Measurements from ENCODE around the gene SMOC1. TPM values are rescaled to one million over a fixed set of nuclear protein-coding genes. Genes with fewer than 3 reads are reported as not detected.

SMOC1 gene
- total and polyA plus RNA-seq, 2 of the 8 experiments (the other 6 are each of a cell fraction or from before 2014, with no cell fraction given) = 1.6 to 2.4 TPM

- TF ChIP-seq USF2 (IDR thresholded peaks at IDR 0.05; ENCODE audit: low read length) (no peak), EGR1 (IDR thresholded peaks at IDR 0.05; ENCODE audit: borderline replicate concordance, low read depth, low read length) (no peak), GABPA (IDR thresholded peaks at IDR 0.05; ENCODE audit: borderline replicate concordance, insufficient read depth, low read length) (0 out of 2 replicates have a peak, but pooled peaks have one; percentile 47), ATF3 (IDR thresholded peaks at IDR 0.05; ENCODE audit: insufficient read depth, low read depth, low read length) (no peak), MAFK (IDR thresholded peaks at IDR 0.05; ENCODE audit: low read depth, low read length) (no peak), NRF1 (IDR thresholded peaks at IDR 0.05; ENCODE audit: low read depth, low read length) (no peak), CTBP2 (IDR thresholded peaks at IDR 0.05; ENCODE audit: borderline replicate concordance, insufficient read depth, insufficient read length, low read length) (peak; percentile 71), CEBPB (IDR thresholded peaks at IDR 0.05; ENCODE audit: low read depth, low read length) (no peak), PHF8 (conservative IDR thresholded peaks at IDR 0.05; ENCODE audit: low read depth, low read length) (peak; percentile 44; the same call in 1 of the 2 replicates)
- TF ChIP-seq, protein P1, sequence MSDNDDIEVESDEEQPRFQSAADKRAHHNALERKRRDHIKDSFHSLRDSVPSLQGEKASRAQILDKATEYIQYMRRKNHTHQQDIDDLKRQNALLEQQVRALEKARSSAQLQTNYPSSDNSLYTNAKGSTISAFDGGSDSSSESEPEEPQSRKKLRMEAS (IDR thresholded peaks at IDR 0.05) = 0 out of 2 replicates have a peak, but pooled peaks have one; percentile 19
Observed at GRCh38 chr14:69879175-69880043, at the start of gene SMOC1 (continued).

Data from H1 (cell line).